Measurements from ENCODE around the gene FAM221A.
A peak's percentile ranks its signal among the peaks of the same experiment; 100 is the strongest.

The FAM221A gene

DNA sequence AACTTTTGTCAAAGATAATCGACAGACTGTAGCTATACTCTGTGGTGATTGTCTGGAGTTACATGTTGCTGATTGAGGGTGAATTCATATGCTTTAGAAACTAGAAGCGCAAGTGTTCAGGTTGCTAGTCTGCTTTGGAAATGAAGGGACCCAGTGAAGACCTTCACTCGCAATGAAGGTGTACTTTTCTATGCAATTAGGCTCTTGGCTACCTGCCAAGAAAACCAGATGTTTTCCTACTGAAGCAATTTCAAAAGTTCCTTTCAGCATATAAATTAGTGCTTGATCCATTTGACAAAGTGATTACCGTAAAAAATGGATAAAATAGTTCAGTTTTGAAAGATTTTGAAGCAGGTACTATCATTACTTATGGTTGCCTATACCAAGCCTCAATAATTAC is 20.0 kb downstream of the FAM221A start:
- DNase-seq (ENCODE audit: low read depth) = peak; percentile 21
- no peak overlapping the region for H3K4me3 ChIP-seq (ENCODE audit: low read depth, low read length)
- TF ChIP-seq, protein P1, sequence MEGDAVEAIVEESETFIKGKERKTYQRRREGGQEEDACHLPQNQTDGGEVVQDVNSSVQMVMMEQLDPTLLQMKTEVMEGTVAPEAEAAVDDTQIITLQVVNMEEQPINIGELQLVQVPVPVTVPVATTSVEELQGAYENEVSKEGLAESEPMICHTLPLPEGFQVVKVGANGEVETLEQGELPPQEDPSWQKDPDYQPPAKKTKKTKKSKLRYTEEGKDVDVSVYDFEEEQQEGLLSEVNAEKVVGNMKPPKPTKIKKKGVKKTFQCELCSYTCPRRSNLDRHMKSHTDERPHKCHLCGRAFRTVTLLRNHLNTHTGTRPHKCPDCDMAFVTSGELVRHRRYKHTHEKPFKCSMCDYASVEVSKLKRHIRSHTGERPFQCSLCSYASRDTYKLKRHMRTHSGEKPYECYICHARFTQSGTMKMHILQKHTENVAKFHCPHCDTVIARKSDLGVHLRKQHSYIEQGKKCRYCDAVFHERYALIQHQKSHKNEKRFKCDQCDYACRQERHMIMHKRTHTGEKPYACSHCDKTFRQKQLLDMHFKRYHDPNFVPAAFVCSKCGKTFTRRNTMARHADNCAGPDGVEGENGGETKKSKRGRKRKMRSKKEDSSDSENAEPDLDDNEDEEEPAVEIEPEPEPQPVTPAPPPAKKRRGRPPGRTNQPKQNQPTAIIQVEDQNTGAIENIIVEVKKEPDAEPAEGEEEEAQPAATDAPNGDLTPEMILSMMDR (conservative IDR thresholded peaks at IDR 0.05; ENCODE audit: low read depth, low read length) = no peak

DNA sequence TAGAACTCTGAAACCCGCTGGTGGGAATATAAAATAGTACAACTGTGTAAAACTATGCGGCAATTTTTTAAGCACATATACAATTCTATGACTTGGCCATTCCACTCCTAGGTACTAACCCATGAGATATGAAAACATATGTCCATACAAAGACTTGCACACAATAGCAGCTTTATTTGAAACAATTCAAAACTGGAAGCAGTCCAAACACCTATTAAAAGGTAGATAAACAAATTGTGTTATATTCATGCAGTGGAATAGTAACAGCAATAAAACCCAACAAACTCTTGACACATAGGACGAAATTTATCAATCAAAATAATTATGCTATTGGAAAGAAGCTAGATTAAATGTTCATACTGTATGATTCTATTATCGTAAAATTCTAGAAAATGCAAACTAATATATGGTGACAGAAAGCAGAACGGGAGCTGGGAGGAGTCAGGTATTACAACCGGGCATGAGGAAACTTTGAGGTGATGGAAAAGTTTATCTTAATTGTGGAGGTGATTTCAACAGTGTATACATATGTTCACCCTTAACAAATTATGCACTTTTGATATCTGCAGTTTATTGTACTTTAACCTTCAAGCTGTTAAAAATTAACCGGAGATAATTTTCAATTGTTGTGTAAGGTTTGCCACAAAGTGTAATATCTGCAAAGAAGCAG is 29.2 kb downstream of the FAM221A start:
- TF ChIP-seq, protein P1 (conservative IDR thresholded peaks at IDR 0.05; ENCODE audit: low read depth, low read length) = no peak
- DNase-seq (ENCODE audit: low read depth) = no peak
- H3K4me3 ChIP-seq (ENCODE audit: low read depth, low read length) = no peak overlapping the region

GRCh38 chr7:23710000-23710399 is 30.0 kb downstream of the FAM221A start, which contains the start of gene STK31:
Gene STK31 (plus strand): TSS chr7:23710219. CDS start chr7:23710286, 67 bp downstream.
- no peak within 1 kb of the TSS for H3K4me3 ChIP-seq (ENCODE audit: low read depth, low read length)
- TF ChIP-seq, protein P1 (conservative IDR thresholded peaks at IDR 0.05; ENCODE audit: low read depth, low read length) = no peak
- DNase-seq (ENCODE audit: low read depth) = no peak

DNA sequence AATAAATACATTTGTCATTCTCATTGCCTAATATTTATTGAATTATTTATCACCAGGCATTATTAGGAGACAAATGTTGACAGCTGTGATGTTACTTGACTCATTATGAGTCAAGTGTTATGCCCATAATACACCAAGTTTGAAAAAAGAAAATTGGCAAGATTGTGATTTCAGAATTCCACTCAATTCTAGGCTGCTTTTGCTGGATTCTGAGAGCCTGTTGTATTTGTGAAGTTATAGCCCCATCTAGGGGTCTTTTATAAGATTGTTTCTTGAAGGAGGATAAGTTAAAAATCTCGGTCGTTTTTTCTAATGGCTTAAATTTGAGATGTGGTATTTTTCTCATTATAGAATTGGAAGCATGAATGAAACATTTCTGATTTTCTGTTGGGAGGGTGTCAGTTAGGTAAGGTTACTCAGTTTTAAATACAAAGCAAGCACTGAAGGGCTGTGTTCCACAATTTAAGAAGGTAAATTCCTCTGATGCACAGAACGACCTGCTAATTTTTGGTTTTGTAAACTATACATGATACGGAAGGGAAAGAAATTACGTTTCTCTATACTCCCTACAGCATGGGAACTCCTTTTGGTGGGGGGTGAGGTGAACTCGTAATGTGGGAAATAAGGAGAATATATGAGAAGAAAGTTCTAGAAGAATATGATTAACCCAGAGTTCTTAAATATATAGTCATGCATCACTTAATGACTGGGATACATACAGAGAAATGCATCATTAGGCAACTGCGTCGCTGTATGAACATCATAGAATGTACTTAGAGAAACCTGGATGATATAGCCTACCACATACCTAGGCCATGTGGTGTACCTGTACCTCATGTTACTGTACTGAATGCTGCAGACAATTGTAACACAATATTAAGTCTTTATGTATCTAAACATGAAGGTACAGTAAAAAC is 32.6 kb downstream of the FAM221A start:
- H3K4me3 ChIP-seq (ENCODE audit: low read depth, low read length) = no peak overlapping the region
- TF ChIP-seq, protein P1 (conservative IDR thresholded peaks at IDR 0.05; ENCODE audit: low read depth, low read length) = peak; percentile 52
- DNase-seq (ENCODE audit: low read depth) = peak; percentile 82

DNA sequence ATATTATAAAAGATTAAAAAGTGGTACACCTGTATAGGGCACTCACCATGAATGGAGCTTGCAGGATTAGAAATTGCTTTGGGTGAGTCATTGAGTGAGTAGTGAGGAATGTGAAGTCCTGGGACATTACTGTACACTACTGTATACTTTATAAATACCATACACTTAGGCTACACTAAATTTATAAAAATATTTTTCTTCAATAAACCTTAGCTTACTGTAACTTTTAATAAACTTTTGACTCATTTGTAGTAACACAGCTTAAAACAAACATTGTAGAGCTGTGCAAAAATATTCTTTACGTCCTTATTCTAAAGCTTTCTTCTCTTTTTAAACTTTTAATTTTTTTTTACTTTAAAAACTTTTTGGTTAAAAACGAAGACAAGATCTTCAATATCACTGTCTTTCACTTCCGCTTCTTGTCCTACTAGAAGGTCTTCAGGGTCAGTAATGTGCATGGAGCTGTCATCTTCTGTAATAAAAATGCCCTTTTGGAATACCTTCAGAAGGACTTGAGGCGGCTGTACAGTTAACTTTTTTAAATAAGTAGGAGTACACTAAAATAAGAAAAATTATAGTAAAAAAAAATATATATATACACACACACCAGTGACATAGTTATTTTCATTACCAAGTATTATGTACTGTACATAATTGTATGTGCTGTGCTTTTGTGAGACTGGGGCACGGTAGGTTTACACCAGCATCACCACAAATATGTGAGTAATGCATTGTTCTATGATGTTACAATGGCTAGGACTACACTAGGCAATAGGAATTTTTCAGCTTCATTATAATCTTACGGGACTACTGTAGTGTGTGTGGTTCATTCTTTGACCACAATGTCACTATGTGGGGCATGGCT is 33.5 kb downstream of the FAM221A start:
- TF ChIP-seq, protein P1 (conservative IDR thresholded peaks at IDR 0.05; ENCODE audit: low read depth, low read length) = no peak
- H3K4me3 ChIP-seq (ENCODE audit: low read depth, low read length) = no peak overlapping the region
- peak; percentile 84 for DNase-seq (ENCODE audit: low read depth)

DNA sequence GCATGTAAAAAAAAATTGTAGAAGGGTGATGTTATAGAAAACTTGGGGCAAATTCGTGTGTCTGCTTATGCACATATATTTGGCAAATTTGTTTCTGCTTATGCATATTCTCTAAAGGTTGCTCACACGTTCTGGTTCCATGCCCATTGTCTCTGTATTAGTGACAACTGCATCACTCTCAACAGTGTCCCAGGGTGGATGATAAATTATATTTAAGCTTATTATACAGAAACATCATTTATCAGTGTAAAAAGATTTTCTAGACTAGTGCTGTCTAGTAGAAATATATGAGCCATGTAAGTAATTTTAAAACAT is 34.1 kb downstream of the FAM221A start:
- TF ChIP-seq, protein P1 (conservative IDR thresholded peaks at IDR 0.05; ENCODE audit: low read depth, low read length) = no peak

More for the DNA sequence above, 34.1 kb downstream of the FAM221A start:
- DNase-seq (ENCODE audit: low read depth) = no peak
- no peak overlapping the region for H3K4me3 ChIP-seq (ENCODE audit: low read depth, low read length)
